HG03571 (cell line): ENCODE results near the gene MYORG.

ENCODE experiments used
- ATAC-seq: cut with Tn5 transposase; IDR thresholded peaks from one replicate; pipeline ENCODE4 v1.9.1; 2021; ENCODE audit not compliant: unreplicated experiment

Gene MYORG

DNA sequence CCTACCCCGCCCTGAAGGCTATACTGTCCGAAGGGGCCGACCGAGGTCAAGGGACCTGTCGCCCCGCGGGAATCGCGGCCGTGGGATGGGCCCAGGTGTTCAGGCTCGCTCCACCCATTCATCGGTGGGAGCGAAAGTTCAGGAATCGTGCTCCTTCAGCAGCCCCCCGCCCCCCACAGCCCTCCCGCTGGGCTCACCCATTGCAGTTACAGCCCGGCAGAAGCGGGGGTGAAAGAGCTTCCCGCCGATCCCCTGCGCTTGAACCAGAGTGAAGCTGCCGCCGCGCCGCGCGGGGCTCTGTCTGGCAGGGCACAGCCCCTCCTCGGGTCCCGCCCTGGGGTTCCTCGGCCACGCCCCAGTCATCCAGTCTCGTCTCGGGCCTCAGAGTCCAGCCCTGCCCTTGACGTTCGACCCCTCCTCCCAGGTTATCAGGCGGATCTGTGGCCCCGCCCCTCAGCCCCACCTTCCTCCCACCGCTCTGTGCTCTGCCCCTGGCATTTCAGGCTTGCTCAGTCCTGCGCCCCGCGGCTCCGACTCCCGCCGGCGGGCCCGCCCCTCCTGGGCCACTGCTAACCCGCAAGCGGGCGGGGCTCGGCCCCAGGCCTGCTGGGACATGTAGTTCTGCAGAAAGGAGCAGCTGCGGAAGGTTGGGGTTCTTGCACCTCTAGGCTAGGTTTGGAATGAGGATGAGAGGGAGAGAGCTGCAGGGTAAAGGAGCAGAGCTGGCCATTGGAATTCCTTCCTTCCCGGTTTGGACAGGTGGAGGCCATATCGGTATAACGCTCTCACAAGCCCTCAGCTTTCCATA lies at the start of gene MYORG:
MYORG (minus strand) TSS at position 303 of the 808 bp plus-strand sequence. CDS start 3,955 bp downstream, outside the sequence.
- ATAC-seq, result peak; percentile 79

DNA sequence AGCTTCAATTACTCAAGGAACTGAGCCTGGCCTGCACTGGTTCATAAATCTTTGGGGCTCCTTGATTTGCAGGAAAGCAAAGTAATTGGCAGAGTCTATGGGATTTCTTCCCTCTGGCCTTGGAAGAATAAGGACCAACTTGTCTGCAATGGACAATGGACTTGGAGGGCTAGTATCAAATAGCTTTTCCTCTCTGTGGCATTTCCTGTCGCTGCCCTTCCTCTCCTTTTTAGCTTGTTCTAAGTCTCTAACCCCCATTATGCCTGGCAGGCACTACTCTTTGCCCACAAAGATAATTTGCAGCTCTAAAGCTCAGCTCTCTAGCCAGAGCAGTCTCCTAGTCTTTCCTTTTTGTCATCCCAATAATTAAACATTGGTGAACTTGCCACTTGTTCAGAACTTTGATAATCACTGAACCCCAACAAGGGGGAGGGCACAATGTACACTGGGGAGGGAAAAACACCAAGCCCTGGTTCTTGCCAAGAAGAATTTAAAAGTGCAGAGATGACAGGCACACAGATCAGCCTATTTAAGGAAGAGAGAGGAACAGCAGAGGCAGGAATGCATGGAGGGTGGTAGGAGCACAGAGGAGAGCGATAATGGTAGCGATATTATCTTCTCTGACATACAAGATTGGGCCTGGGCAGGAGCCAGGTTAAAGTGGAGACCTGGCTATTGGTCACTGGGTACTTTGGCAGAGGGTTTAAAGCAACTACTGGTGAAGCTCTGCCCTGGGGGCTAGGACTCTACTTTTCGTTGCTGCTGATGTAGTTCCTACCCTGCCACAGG lies 43.2 kb upstream of the MYORG start:
- no peak for ATAC-seq

- ATAC-seq, result no peak
Observed at GRCh38 chr9:34417734-34418133, 41.0 kb upstream of the MYORG start.

DNA sequence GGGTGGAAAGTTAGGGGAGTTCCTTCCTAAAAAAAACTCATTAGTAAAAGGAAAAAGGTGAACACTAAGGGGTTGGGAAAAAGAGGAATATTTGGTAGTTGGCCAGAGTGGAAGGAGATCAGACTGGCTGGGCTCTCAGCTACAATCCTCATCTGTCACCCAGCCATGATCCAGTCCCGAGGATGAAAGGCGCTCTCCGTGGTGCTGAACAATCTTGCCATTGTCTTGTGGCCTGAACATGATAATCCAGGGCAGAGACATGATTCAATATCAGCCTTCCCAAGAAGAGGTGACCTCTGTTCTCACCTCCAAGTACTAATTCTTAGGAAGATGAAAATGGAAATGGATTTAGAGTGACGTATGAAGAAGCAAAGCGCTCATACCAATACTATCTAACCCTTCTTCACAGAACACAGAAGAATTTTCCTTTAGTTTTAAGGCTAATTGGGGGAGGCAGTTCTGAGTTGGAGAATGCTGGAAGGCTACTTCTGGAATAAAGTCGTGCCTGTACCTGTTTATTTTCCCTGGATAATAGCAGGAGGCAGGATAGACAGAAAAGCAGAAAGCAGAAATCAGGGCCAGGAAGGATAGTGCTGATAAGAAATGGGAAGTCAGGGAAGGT lies 36.6 kb upstream of the MYORG start:
- no peak for ATAC-seq

- no peak for ATAC-seq
Observed at GRCh38 chr9:34412336-34412735, 35.6 kb upstream of the MYORG start.

GRCh38 chr9:34409154-34409553 lies 32.5 kb upstream of the MYORG start:
- no peak for ATAC-seq

- no peak for ATAC-seq
Observed at GRCh38 chr9:34408173-34408572, 31.5 kb upstream of the MYORG start.

DNA sequence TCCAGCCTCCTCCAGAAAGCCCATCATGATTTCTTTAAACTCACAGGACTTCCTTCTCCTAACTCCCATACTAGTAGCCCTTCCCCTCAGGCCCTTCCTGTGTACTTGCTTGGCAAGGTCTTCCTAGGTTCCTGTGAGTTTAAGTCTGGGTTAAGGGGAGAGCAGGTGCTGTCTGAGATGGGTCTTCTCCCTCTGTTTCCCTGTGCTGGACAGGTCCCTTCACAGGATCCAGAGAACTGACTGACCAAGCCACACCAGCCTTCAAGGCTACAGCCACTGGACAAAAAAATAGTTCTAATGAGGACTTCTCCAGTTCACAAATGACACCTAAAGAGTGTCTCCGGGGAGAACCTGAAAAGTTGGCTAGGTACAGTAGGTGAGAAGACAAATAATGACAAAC lies 29.5 kb upstream of the MYORG start:
- ATAC-seq, result no peak

GRCh38 chr9:34405719-34406118 lies 29.0 kb upstream of the MYORG start:
- ATAC-seq, result no peak

- no peak for ATAC-seq
Observed at GRCh38 chr9:34403554-34404380, 27.1 kb upstream of the MYORG start.

DNA sequence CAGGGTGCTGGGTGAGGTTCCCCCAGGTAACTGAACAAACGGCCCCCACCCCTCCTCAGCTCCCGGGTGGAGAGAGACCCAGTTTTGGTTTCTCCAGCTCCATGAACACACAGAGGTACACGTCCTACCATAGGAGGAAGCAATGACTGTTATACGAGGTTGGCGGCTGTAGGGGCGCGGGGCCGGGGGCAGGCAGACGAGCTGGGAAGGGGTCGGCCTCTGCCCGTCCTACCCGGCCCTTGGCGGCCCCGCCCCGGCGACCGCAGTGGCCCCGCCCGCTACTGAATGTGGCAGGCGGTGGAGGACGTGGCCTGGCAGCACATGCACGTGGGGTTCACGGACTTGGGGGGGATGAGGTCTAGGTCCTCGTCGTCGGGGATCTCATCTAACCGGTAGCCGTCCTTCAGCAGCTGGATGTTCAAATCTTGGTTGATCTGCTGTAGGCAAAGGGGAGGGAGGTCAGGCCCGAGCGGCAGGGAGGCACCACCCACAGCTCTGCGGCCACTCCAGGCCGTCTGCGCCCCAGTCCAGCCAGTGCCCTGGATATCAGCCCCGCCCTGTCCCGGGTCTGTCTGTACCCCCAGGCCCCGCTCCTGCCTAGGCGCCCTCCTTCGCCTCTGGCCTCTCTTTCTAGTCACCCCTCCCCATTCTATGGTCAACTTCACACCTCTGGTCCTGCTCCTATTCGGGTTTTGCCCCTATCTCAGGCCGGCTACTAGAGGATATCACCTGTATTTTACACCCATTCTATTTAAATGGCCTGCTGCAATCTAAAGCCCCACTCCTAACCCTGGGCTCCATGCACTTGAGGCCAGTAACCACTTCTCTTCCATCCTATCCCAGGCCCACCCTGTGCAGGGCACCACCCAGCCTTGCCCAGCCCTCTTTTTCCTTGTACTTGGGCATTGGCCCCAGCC lies 24.2 kb upstream of the MYORG start:
- no peak for ATAC-seq

DNA sequence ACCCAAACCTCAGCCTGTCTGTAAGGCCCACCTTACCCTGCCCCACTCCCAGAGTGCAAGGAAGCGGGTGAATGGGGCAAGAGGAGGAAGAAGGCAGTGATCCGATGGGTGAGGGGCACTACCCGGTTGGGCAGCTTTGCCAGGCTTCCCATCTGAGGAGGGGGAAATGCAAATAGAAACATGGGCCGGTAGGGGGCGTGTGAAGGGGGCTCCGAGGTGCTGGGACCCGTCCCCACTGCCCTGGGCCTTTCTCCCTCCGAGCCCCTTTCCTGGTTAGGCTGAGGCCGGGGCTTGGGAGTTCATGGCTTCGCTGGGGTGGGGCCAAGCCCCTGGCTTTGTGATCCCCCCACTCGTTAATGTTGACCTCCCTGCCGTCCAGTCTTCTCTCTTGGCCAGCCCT lies 23.6 kb upstream of the MYORG start:
- no peak for ATAC-seq

DNA sequence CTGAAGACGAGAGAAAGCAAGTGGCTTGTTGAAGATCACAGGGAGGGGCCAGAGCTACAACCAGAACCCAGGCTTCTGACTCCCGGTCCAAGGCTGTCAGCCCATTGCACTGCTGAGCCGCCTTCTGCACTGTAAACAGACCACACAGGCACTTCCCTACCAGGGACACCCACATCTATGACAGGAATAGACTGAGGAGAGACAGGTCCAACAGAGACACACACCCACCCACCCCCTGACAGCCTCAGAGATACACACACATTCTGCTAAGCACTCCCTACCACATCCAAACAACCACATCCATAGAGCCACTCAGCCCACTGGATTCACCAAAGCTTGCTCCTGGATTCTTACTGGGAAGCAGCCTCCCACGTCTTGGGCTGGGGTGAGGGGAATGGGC lies 23.0 kb upstream of the MYORG start:
- ATAC-seq, result no peak

- no peak for ATAC-seq
Observed at GRCh38 chr9:34398875-34399274, 22.2 kb upstream of the MYORG start.

DNA sequence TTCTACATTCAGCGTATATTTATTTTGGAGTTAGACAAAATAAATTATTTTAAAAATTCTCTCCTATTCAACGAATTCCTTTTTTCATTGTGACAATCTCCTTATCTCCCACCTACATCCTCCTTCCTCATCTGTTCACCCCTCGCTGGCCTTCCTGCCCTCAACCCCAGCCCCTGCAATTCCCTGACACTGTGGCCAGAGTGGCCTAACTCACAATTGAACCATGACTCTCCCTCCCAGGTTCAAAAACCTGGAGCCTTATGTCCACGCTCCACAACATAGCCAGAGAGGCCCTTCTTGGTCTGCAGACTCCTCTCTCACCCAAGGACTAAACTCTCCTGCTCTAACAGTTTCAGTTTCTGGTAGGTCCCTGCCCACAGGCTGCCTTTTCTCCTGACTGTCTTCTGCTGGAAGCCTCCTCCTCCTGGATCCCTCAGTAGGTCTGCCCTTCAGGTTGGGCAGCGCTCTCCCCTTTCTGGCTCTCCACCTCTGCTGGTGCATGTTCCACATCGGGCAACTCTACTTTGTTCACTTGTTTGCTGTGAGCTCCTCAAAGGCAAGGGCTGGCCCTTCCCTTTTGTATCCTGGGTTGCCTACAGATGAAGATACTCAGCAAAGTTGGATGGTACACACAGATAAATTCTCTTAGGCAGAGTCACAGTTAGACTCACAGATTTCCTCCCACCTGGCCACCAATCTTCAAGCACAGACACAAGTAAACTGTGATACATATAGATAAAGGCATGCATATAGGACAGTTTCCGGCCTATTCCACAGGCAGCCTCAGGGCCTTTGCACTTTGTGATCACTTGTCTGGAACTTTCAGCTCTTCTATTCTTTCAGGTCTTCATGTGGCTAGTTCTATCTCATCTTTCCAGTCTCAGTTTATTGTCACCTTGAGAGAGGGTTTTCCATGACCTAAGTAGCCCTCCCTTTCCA lies 19.8 kb upstream of the MYORG start:
- ATAC-seq, result no peak

- no peak for ATAC-seq
Observed at GRCh38 chr9:34392511-34392910, 15.8 kb upstream of the MYORG start.

DNA sequence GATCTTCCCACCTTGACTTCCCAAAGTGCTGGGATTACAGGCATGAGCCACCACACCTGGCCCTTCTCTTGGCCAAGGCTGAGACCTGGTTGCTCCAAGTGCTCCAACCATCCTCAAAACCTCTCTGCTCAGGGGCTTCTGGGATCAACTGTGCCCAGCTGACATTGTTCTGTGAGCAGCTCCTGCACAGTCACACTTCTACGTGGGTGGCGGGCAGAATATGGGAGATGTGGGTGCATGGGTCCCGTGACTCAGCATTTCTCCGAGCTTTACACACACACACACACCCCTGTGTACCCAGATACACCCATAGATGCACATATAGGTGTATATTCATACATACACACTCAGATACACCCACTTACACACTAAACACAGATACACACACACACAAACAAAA lies 10.5 kb upstream of the MYORG start:
- no peak for ATAC-seq

DNA sequence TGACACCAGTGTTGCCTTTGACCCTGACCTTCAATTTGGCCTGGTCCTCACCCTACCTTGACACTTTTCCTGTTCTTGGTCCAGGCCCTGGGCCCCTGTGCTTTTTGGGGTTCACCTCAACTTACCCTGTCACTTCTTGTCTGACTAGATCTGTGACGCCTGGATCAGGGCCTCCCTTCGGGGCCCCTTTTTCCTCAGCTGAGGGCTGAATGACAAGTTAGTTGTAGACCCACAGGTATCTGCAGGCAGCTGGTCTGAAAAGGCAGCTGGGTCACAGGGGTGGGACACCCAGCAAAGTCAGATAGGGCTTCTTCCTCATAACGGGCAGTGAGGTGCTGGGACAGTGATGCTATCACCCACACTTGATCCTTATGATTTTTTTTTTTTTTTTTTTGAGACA lies 10.0 kb upstream of the MYORG start:
- no peak for ATAC-seq
